ENCODE data around the gene TFDP1.

The TFDP1 gene, protein sequence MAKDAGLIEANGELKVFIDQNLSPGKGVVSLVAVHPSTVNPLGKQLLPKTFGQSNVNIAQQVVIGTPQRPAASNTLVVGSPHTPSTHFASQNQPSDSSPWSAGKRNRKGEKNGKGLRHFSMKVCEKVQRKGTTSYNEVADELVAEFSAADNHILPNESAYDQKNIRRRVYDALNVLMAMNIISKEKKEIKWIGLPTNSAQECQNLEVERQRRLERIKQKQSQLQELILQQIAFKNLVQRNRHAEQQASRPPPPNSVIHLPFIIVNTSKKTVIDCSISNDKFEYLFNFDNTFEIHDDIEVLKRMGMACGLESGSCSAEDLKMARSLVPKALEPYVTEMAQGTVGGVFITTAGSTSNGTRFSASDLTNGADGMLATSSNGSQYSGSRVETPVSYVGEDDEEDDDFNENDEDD

DNA sequence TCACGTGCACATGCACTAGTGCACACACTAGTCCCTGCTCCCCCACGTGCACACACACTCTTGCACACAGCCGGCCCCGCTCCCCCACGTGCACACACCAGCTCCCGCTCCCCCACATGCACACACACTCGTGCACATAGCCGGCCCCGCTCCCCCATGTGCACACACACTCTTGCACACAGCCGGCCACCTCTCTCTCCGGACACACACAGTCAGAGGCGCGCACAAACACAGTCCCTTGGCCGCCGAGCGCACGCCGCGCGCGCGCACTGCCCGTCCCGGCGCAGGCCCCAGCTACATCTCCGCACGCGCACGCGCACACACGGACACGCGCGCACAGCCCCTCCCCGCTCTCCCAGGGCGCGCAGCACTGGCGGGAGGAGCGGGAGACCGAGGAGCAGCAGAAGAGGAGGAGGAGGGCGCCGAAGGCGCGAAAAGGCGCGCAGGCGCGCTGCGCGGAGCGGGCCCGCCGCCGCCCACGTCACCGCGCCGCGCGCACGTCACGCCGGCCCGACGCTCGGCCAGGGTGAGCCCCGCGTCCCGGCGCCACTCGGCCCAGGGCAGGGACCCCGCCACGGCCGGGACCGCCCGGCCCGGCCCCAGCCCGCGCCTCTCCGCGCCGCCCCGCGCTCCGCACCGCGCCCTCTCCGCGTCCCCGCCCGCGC lies at the start of gene TFDP1:
TSS of gene TFDP1 (plus strand) at position 549 of the 665 bp plus-strand sequence. CDS start 1,085 bp downstream, outside the sequence.
- Histone ChIP-seq H3K4me1 (peaks cover 14% of the 10 kb centered on the region), H3K27me3 (ENCODE audit: low read depth) (no peaks in the 10 kb centered on the region), H3K36me3 (replicated peaks) (peaks cover 35% of the 10 kb centered on the region), H3K4me3 (peak within 1 kb of the TSS; percentile 54), H3K9me3 (no peaks in the 10 kb centered on the region)
- in situ Hi-C loops (cut with MboI; ENCODE audit: low sequenced_read_pairs), result no loop called here
- DNase-seq (ENCODE audit: low spot score in 2 of 2), result peak; percentile 90 to 96

DNA sequence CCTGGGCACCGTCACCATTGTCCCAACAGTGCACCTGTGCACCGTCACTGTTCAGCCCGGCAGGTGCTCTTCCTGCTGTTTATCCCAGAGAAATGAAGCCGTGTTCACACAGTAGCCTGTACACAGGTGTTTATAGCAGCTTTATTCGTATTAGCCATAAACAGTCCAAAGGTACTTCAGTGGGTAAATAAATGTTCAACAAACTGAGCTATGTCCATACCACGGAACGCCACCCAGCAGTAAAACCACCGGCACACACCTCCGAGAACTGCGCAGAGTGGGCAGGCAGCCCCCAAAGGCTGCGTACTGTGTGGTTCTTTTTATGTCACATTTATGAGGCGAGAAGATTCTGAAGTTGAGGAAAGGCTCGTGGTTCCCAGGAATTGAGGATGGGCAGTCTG lies 49.2 kb upstream of the TFDP1 start:
- no peaks in the 10 kb centered on the region for H3K4me1 ChIP-seq
- in situ Hi-C loops (cut with MboI; ENCODE audit: low sequenced_read_pairs), result no loop called here

DNA sequence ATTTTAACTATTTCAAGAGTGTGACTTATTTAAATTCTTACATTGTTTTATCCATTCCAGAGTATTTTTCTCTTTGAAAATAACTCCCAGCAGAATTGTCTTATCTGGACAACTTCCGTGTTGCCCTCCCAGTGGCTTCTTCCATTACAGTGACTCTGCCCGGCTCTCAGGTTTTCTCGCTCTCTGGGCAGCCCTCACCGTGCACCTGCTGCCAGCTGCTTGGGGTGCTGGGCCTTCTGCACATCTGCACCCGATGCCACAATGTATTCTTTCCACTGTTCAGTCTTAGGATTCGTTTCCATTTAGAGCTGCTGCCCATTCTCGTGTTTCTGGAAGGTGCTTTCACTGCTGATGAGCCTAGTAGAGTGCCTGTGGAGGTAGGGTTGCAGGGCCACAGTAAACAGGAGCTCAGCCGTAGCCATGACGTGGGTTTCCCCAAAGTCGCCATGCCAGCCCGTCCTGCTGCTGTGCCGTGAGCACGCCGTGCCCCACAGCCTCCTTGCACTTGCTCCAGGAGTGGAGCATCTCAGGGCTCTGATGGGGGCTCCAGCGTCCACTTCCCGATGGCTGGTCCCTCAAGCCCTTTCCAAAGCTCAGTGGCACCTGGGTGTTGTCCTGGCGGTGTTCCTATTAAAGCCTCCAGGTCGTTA lies 48.0 kb upstream of the TFDP1 start:
- Histone ChIP-seq H3K4me3 (no peak overlapping the region), H3K27me3 (ENCODE audit: low read depth) (no peaks in the 10 kb centered on the region), H3K9me3 (no peaks in the 10 kb centered on the region), H3K36me3 (replicated peaks) (peaks cover 3% of the 10 kb centered on the region), H3K4me1 (no peaks in the 10 kb centered on the region)
- DNase-seq (ENCODE audit: low spot score in 2 of 2), result no peak
- in situ Hi-C loops (cut with MboI; ENCODE audit: low sequenced_read_pairs), result no loop called here

More for the DNA sequence above, 49.2 kb upstream of the TFDP1 start:
- no peaks in the 10 kb centered on the region for H3K9me3 ChIP-seq
- H3K4me3 ChIP-seq, result no peak overlapping the region
- H3K36me3 ChIP-seq (replicated peaks), result peaks cover 3% of the 10 kb centered on the region
- DNase-seq (ENCODE audit: low spot score in 2 of 2), result no peak
- no peaks in the 10 kb centered on the region for H3K27me3 ChIP-seq (ENCODE audit: low read depth)

DNA sequence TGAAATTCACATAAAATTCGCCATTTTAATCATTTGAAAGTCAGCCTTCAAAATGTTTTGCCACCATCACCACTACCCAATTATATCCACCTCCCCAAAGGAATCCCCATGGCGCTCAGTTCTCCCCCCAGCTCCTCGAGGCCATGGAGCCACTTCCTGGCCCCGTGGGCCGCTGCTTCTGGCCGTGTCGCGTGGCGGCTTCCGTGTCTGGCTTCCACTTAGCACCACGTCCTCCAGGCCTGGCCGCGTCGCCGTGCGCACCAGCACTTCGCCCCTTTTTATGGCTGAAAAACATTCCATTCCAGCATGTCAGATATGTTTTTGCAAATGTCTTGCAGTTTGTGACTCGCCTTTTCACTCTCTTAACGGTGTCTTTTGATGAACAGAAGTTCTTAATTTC lies 47.3 kb upstream of the TFDP1 start:
- in situ Hi-C loops (cut with MboI; ENCODE audit: low sequenced_read_pairs), result no loop called here
- no peaks in the 10 kb centered on the region for H3K9me3 ChIP-seq
- H3K4me3 ChIP-seq, result no peak overlapping the region
- DNase-seq (ENCODE audit: low spot score in 2 of 2), result no peak
- H3K36me3 ChIP-seq (replicated peaks), result peaks cover 3% of the 10 kb centered on the region
- H3K27me3 ChIP-seq (ENCODE audit: low read depth), result no peaks in the 10 kb centered on the region
- H3K4me1 ChIP-seq, result no peaks in the 10 kb centered on the region

DNA sequence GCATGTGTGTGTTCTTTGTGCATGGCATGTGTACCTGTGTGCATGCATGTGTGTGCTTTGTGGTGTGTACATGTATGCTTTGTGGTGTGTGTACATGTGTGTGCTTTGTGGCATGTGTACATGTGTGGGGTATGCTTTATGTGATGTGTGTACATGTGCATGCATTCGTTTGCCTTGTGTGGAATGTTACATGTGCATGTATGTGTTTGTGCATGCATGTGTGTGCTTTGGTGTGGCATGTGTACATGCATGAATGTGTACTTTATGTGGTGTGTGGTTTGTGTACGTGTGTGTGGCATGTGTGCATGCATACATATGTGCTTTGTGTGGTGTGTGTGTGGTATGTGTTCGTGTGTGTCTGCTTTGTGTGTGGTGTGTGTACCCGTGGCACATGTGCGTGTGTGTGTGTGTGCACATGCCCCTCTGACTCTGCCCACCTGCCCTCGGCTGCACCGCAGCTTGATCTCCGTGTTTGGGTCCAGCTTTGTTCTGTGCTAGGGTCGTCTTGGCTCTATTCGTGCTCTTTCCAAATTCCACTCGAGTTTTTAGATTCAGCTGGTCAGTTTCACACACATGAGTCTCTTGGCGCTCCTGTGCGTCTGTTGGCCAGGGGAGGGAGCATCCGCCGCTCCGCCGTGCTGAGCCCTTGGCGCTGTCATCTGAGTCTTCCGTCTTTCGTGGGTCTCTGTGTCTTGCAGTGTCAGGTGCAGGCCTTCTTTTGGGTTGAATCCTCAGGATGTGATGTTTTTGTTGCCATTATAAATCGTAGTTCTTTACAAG lies 46.5 kb upstream of the TFDP1 start:
- no peaks in the 10 kb centered on the region for H3K4me1 ChIP-seq
- DNase-seq (ENCODE audit: low spot score in 2 of 2), result no peak
- H3K36me3 ChIP-seq (replicated peaks), result peaks cover 3% of the 10 kb centered on the region; the same call in 1 of the 2 replicates

DNA sequence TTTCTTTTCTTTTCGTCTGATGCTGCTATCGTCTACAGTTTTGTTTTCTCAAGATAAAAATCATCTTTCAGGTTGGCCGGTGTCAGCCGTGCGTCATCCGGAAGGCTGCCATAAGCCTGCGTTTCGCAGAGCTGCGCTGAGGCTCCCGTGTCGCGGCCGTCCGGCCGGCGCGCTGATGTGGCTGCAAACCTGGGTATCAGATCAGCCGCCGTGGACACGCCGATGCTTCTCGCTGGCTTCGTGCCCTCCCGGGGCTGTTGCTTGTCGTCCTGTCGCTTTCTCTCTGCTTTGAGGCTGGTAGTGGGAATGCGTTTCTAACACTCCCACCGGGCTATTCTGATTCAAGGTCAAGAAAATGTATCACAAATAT lies 45.9 kb upstream of the TFDP1 start:
- Histone ChIP-seq H3K36me3 (replicated peaks) (peaks cover 3% of the 10 kb centered on the region; the same call in 1 of the 2 replicates), H3K4me1 (no peaks in the 10 kb centered on the region), H3K9me3 (no peaks in the 10 kb centered on the region), H3K4me3 (no peak overlapping the region), H3K27me3 (ENCODE audit: low read depth) (no peaks in the 10 kb centered on the region)
- DNase-seq (ENCODE audit: low spot score in 2 of 2), result no peak
- in situ Hi-C loops (cut with MboI; ENCODE audit: low sequenced_read_pairs), result no loop called here

More for the DNA sequence above, 46.5 kb upstream of the TFDP1 start:
- no peaks in the 10 kb centered on the region for H3K27me3 ChIP-seq (ENCODE audit: low read depth)
- in situ Hi-C loops (cut with MboI; ENCODE audit: low sequenced_read_pairs), result no loop called here
- H3K4me3 ChIP-seq, result no peak overlapping the region
- H3K9me3 ChIP-seq, result no peaks in the 10 kb centered on the region

DNA sequence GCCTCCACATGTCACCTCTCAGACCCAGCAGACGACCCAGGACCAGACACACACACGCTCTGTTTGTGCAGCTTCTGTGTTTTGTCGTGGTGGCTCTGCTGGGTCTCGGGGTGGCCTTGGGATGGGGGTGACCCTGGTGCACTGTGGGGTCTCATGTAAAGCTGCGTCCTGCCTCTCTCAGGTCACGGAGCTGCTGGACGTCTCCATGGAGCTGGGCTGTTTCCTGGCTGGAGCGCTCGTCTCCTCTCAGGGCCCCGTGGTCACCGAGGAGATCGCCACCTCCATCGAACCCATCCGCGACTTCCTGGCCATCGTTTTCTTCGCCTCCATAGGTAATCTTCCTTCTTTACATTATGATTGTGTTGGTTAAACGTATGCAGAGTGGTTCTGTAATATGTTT lies 45.4 kb upstream of the TFDP1 start:
- Histone ChIP-seq H3K4me1 (no peaks in the 10 kb centered on the region), H3K27me3 (ENCODE audit: low read depth) (no peaks in the 10 kb centered on the region), H3K9me3 (no peaks in the 10 kb centered on the region), H3K4me3 (no peak overlapping the region), H3K36me3 (replicated peaks) (peaks cover 3% of the 10 kb centered on the region; the same call in 1 of the 2 replicates)
- in situ Hi-C loops (cut with MboI; ENCODE audit: low sequenced_read_pairs), result no loop called here
- no peak for DNase-seq (ENCODE audit: low spot score in 2 of 2)

DNA sequence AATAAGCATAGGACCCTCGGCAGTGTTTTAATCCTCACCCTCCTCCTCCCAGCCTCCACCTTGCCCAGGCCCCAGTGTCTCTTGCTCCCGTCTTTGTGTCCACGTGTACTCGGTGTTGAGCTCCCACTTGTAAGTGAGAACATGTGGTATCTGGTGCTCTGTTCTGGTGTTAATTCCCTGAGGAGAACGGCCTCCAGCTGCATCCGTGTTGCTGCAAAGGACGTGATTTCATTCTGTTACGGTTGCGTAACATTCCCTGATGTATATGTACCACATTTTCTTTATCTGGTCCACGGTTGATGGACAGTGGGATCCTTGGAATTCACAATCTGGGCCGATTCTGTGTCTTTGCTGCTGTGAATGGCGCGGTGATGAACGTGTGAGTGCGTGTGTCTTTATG lies 44.7 kb upstream of the TFDP1 start:
- Histone ChIP-seq H3K4me1 (no peaks in the 10 kb centered on the region), H3K27me3 (ENCODE audit: low read depth) (no peaks in the 10 kb centered on the region), H3K4me3 (no peak overlapping the region), H3K36me3 (replicated peaks) (peaks cover 3% of the 10 kb centered on the region; the same call in 1 of the 2 replicates), H3K9me3 (no peaks in the 10 kb centered on the region)
- DNase-seq (ENCODE audit: low spot score in 2 of 2), result no peak
- in situ Hi-C loops (cut with MboI; ENCODE audit: low sequenced_read_pairs), result no loop called here

DNA sequence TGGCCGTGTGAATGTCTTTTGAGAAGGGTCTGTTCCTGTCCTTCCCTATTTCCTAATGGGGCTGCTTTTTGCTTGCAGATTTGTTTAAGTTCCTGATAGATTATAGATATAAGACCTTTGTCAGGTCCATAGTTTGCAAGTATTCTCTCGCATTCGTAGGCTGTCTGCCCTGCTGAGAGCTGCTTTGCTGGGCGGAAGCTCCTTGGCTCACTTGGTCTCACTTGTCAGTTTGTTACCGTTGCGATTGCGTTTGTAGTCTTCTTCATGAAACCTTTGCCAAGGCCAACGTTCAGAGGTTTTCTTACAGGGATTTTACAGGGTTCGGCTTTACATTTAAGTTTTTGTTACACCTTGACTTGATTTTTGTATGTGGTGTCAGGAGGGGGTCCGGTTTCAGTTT lies 44.0 kb upstream of the TFDP1 start:
- Histone ChIP-seq H3K36me3 (replicated peaks) (peaks cover 3% of the 10 kb centered on the region; the same call in 1 of the 2 replicates), H3K4me1 (0 out of 2 replicates have a peak, but pooled peaks cover 2% of the 10 kb centered on the region), H3K9me3 (no peaks in the 10 kb centered on the region), H3K27me3 (ENCODE audit: low read depth) (no peaks in the 10 kb centered on the region), H3K4me3 (no peak overlapping the region)
- no peak for DNase-seq (ENCODE audit: low spot score in 2 of 2)
- in situ Hi-C loops (cut with MboI; ENCODE audit: low sequenced_read_pairs), result no loop called here

DNA sequence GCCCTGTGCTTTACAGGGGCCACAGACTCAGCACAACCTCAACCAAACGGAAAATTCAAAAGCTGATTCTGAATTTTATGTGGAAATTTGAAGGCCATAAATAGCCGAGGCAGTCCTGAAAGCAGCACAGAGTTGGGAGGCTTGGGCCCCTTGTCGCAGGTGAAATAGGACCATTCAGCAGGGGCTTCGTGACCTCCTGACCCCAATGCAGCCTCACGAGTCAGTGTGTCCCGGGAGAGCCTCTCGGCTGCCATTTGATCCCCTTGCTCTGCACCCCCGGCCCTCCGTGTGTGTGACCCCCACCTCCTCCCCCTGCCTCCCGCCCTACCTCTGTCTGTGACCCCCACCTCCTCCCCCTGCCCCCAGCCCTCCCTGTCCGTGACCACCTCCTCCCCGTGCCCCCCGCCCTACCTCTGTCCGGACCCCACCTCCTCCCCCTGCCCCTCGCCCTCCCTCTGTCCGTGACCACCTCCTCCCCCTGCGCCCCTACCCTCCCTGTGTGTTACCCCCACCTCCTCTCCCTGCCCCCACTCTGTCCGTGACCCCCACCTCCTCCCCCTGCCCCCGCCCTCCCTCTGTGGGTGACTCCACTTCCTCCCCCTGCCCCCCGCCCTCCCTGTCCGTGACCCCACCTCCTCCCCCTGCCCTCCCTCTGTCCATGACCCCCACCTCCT lies 41.7 kb upstream of the TFDP1 start:
- no peaks in the 10 kb centered on the region for H3K27me3 ChIP-seq (ENCODE audit: low read depth)
- H3K4me1 ChIP-seq, result 0 out of 2 replicates have a peak, but pooled peaks cover 2% of the 10 kb centered on the region
- in situ Hi-C loops (cut with MboI; ENCODE audit: low sequenced_read_pairs), result no loop called here
- H3K4me3 ChIP-seq, result no peak overlapping the region
- peaks cover 3% of the 10 kb centered on the region; the same call in 1 of the 2 replicates for H3K36me3 ChIP-seq (replicated peaks)
- no peak for DNase-seq (ENCODE audit: low spot score in 2 of 2)
- H3K9me3 ChIP-seq, result no peaks in the 10 kb centered on the region

DNA sequence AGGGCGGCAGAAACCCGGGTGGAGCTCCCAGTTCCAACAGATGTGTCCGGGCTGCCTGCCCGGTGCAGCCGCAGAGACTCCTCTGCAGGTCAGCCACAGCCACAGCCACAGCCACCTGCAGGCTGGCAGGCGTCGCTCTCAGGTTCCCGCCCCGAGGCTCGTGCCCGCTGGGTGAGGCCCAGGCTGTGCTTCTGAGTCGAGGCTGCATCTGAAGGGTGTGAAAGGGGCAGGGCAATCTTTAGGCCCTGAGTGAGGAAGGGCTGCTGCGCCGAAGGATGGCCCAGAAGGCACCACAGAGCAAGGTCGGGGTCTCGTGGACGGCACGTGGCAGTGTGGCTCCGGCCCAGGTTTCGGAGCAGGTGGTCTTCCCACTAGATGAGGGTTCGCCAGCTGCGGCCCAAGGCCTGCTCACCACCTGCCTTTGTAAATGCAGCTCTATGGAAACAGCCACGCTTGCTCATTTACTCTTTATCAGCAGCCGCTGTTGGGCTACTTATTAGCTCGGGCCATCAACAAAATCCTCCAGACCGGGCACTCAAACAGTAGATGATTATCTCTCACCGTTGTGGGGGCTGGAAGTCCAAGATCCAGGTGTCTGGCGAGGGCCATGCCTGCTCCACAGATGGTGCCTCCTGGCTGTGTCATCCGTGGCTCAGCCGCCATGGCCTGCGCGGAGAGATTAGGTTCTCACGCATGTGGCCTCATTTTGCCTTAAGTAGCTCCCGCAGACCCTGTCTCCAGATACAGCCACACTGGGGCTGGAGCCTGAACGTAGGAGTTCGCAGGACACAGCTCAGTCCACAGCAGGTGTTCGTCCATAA lies 40.3 kb upstream of the TFDP1 start:
- Histone ChIP-seq H3K36me3 (replicated peaks) (peaks cover 3% of the 10 kb centered on the region; the same call in 1 of the 2 replicates), H3K9me3 (no peaks in the 10 kb centered on the region), H3K4me3 (no peak overlapping the region), H3K27me3 (ENCODE audit: low read depth) (no peaks in the 10 kb centered on the region), H3K4me1 (0 out of 2 replicates have a peak, but pooled peaks cover 2% of the 10 kb centered on the region)
- DNase-seq (ENCODE audit: low spot score in 2 of 2), result no peak
- in situ Hi-C loops (cut with MboI; ENCODE audit: low sequenced_read_pairs), result no loop called here

DNA sequence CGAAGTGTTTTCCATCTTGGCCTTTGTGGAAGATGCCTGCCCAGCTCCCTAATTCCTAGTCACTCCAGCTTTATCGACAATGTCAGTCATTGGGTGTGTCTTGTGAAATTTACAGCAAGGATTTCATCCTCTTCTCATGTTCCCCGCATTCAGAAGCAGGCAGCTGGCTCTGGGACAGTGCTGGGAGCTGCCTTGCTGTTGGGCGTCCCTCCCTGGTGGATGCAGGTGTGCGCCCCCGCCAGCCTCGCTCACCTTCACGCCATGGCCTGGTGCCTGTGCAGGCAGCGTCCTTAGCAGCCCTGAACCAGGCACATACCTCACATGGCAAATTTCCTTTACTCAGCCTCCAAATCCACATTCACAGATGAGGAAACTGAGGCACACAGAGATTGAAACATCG lies 39.7 kb upstream of the TFDP1 start:
- in situ Hi-C loops (cut with MboI; ENCODE audit: low sequenced_read_pairs), result no loop called here
- Histone ChIP-seq H3K27me3 (ENCODE audit: low read depth) (no peaks in the 10 kb centered on the region), H3K4me3 (no peak overlapping the region), H3K36me3 (replicated peaks) (peaks cover under 1% of the 10 kb centered on the region; the same call in 1 of the 2 replicates), H3K4me1 (0 out of 2 replicates have a peak, but pooled peaks cover 2% of the 10 kb centered on the region), H3K9me3 (no peaks in the 10 kb centered on the region)
- no peak for DNase-seq (ENCODE audit: low spot score in 2 of 2)

Measured in HAP-1 (cell line).